Spleen (tissue), 11 donors: ENCODE results near the gene TOX3. TPM values are rescaled to one million over a fixed set of nuclear protein-coding genes. Genes with fewer than 3 reads are reported as not detected.

Experiments
- DNase-seq: peaks from one replicate; pipeline ENCODE4 v3.0.0-alpha.2; 2020
- H3K27ac ChIP-seq, 8 donors: fragments of 200-600 bp; sonication (generic) in 7 of 8; 1 replicate in 4 of 8; 2 replicates in 4 of 8; pipeline versions ENCODE4 v1.5.0 to v1.8.0; 2016 to 2021; ENCODE audit warnings: inconsistent platforms in 4 of 8, mild to moderate bottlenecking in 4 of 8, moderate library complexity in 1 of 8
- H3K27me3 ChIP-seq, 7 donors: fragments of 200-600 bp; sonication (generic) in 6 of 7; replicated peaks in 1 of 7; 1 replicate in 4 of 7; 2 replicates in 3 of 7; pipeline versions ENCODE4 v1.5.0 to v1.8.0; 2016 to 2021; ENCODE audit warnings: inconsistent platforms in 3 of 7, mild to moderate bottlenecking in 1 of 7
- H3K36me3 ChIP-seq, 6 donors: fragments of 200-600 bp; sonication (generic) in 5 of 6; 1 replicate in 4 of 6; 2 replicates in 2 of 6; pipeline versions ENCODE4 v1.5.0 to v1.8.0; 2016 to 2021; ENCODE audit warnings: inconsistent platforms in 2 of 6
- H3K4me1 ChIP-seq, 6 donors: fragments of 200-600 bp; sonication (generic) in 5 of 6; 1 replicate in 3 of 6; 2 replicates in 3 of 6; pipeline versions ENCODE4 v1.5.0 to v1.8.0; 2016 to 2021; ENCODE audit warnings: inconsistent platforms in 3 of 6
- H3K4me3 ChIP-seq, 8 donors: fragments of 200-600 bp; sonication (generic) in 7 of 8; 1 replicate in 4 of 8; 2 replicates in 4 of 8; pipeline versions ENCODE4 v1.5.0 to v1.8.0; 2016 to 2021; ENCODE audit warnings: inconsistent platforms in 4 of 8, mild to moderate bottlenecking in 4 of 8, moderate library complexity in 2 of 8
- H3K9me3 ChIP-seq, 8 donors: fragments of 200-600 bp; sonication (generic) in 7 of 8; 1 replicate in 4 of 8; 2 replicates in 4 of 8; pipeline versions ENCODE4 v1.5.0 to v1.8.0; 2016 to 2021; ENCODE audit warnings: inconsistent platforms in 4 of 8
- CTCF ChIP-seq, 11 experiments: fragments of 200-600 bp in 7 of 11; fragments of 450-650 bp in 4 of 11; sonication (generic) in 4 of 11; IDR thresholded peaks in 8 of 11; conservative IDR thresholded peaks in 3 of 11; 1 replicate in 7 of 11; 2 replicates in 4 of 11; pipeline versions ENCODE4 v1.4.0 to v1.8.0; 2016 to 2021; ENCODE audit warnings: antibody characterized with exemption in 11 of 11, inconsistent platforms in 4 of 11, mild to moderate bottlenecking in 1 of 11
- POLR2A ChIP-seq, 3 donors: fragments of 450-650 bp; IDR thresholded peaks; one replicate each; pipeline ENCODE4 v1.5.1; 2017; ENCODE audit warnings: antibody characterized with exemption in 3 of 3, mild to moderate bottlenecking in 1 of 3
- POLR2AphosphoS5 ChIP-seq, 3 donors: sonication (generic); formaldehyde crosslinking; IDR thresholded peaks; one replicate each; pipeline ENCODE4 v1.5.1; 2017; ENCODE audit warnings: antibody characterized with exemption in 3 of 3
- WGBS, 5 donors: extraction: QIAGEN DNeasy Blood & Tissue Kit in 3 of 5; methylation state at CpG; one replicate each; pipeline versions ENCODE4 v1.1.5 to v1.1.7; 2013 to 2018; 5-methylcytosine and 5-hydroxymethylcytosine counted together
- intact Hi-C: fragments of 100-400 bp; cut with DNase I; formaldehyde crosslinking; loops from one replicate; pipeline ENCODE4 v1.15.0; 2023; ENCODE audit warnings: low total_unique reads
- polyA plus RNA-seq, 3 donors: library from polyadenylated mRNA; stranded (reverse); fragments of 200-250 nt; gene quantifications; one replicate each; pipeline ENCODE4 v1.2.1, GENCODE V29; 2013
- total RNA-seq, 7 donors: library from RNA; depleted of rRNA in 3 of 7; stranded (reverse); fragments of >200 nt in 3 of 7; fragmentation: NEBNext Ultra II Directional in 4 of 7; extraction: Animal tissue kit (Norgen Biotek cat#: 25700) in 4 of 7; gene quantifications; one replicate each; pipeline versions ENCODE4 v1.1.0 to v1.2.1, GENCODE V29; 2016 to 2021
- donor health status: healthy with polysubstance abuse.
- donor health status: DM: no; HTN: no; CAD: no; lungs with moderate emphysema.
- donor health status: DM: no; HTN: no; CAD: no.
- donor health status: Bipolar disorder and iron deficiency.
- donor health status: healthy.
- donor health status: DM: no; HTN: no; CAD: no.
- donor health status: DM: yes; HTN: yes; CAD: no.

Gene TOX3
- total and polyA plus RNA-seq, 10 donors, result 0.03 to 0.11 TPM; not detected in 8

- H3K27ac ChIP-seq, result no peak overlapping the region
- H3K4me1 ChIP-seq, result no peaks in the 10 kb centered on the region
These were observed 39.2 kb upstream of the TOX3 start for GRCh38 chr16:52586159-52586558.

GRCh38 chr16:52584354-52585320 is 37.7 kb upstream of the TOX3 start:
- Histone ChIP-seq H3K4me1 (no peaks in the 10 kb centered on the region), H3K27me3 (no peaks in the 10 kb centered on the region), H3K9me3 (no peaks in the 10 kb centered on the region), H3K4me3 (no peak overlapping the region), H3K36me3 (no peaks in the 10 kb centered on the region), H3K27ac (no peak overlapping the region)
- no peak for DNase-seq
- WGBS, 5 donors, result 62 to 78% (median 73%) methylated on average over 5 of the region's 5 CpGs
- intact Hi-C loops, result no loop called here
- TF ChIP-seq CTCF (IDR thresholded peaks at IDR 0.05 in 8 of 11, conservative IDR thresholded peaks at IDR 0.05 in 3 of 11) (no peak), POLR2AphosphoS5 (IDR thresholded peaks at IDR 0.05) (no peak), POLR2A (IDR thresholded peaks at IDR 0.05) (no peak)

More at GRCh38 chr16:52586159-52586558, 39.2 kb upstream of the TOX3 start:
- Histone ChIP-seq H3K27me3 (no peaks in the 10 kb centered on the region), H3K4me3 (no peak overlapping the region), H3K9me3 (no peaks in the 10 kb centered on the region), H3K36me3 (no peaks in the 10 kb centered on the region)
- WGBS, 5 donors, result 87 to 95% (median 90%) methylated on average over 2 of the region's 2 CpGs
- DNase-seq, result no peak
- intact Hi-C loops, result no loop called here
- no peak for TF ChIP-seq POLR2A (IDR thresholded peaks at IDR 0.05)
- no peak for TF ChIP-seq POLR2AphosphoS5 (IDR thresholded peaks at IDR 0.05)
- TF ChIP-seq CTCF (IDR thresholded peaks at IDR 0.05 in 8 of 11, conservative IDR thresholded peaks at IDR 0.05 in 3 of 11), result no peak

- no peak overlapping the region for H3K27ac ChIP-seq
- intact Hi-C loops, result no loop called here
- TF ChIP-seq POLR2A (IDR thresholded peaks at IDR 0.05), result no peak
- no peak for TF ChIP-seq POLR2AphosphoS5 (IDR thresholded peaks at IDR 0.05)
- TF ChIP-seq CTCF (IDR thresholded peaks at IDR 0.05 in 8 of 11, conservative IDR thresholded peaks at IDR 0.05 in 3 of 11), result no peak
- no peak for DNase-seq
- H3K9me3 ChIP-seq, result no peaks in the 10 kb centered on the region
- H3K4me1 ChIP-seq, result no peaks in the 10 kb centered on the region
- no peak overlapping the region for H3K4me3 ChIP-seq
- H3K27me3 ChIP-seq, result no peaks in the 10 kb centered on the region
- no peaks in the 10 kb centered on the region for H3K36me3 ChIP-seq
- WGBS, 5 donors, result 80 to 91% (median 88%) methylated on average over 4 of the region's 4 CpGs
These were observed 34.6 kb upstream of the TOX3 start for GRCh38 chr16:52581530-52581929.

- no peak for DNase-seq
- no peak overlapping the region for H3K27ac ChIP-seq
- no peaks in the 10 kb centered on the region for H3K4me1 ChIP-seq
- H3K27me3 ChIP-seq, result no peaks in the 10 kb centered on the region
- H3K4me3 ChIP-seq, result no peak overlapping the region
- WGBS, 5 donors, result 51 to 71% (median 56%) methylated on average over 3 of the region's 3 CpGs
- H3K36me3 ChIP-seq, result no peaks in the 10 kb centered on the region
- intact Hi-C loops, result no loop called here
- TF ChIP-seq CTCF (IDR thresholded peaks at IDR 0.05 in 8 of 11, conservative IDR thresholded peaks at IDR 0.05 in 3 of 11), result no peak
- TF ChIP-seq POLR2A (IDR thresholded peaks at IDR 0.05), result no peak
- no peak for TF ChIP-seq POLR2AphosphoS5 (IDR thresholded peaks at IDR 0.05)
- H3K9me3 ChIP-seq, result no peaks in the 10 kb centered on the region
These were observed 33.5 kb upstream of the TOX3 start for GRCh38 chr16:52580488-52580887.
